Activated B cell treated with CpG ODN at 0.5 μM for 24 hours (primary cell): ENCODE results near the gene IL18BP. TPM values are rescaled to one million over a fixed set of nuclear protein-coding genes. Genes with fewer than 3 reads are reported as not detected.

Source experiments
- ATAC-seq: fragments of 200-7000 bp; cut with Tn5 transposase; one replicate; pipeline ENCODE4 v1.10.0; 2021; ENCODE audit warnings: low read depth, mild to moderate bottlenecking, moderate library complexity
- CTCF ChIA-PET: fragments of 350-600 bp; sonication (Branson Sonifier 250); formaldehyde crosslinking; loops from one replicate; lab custom pipeline; 2021; ENCODE audit warnings: antibody characterized with exemption; lab: Charles Lee
- POLR2A ChIA-PET: fragments of 350-600 bp; sonication (Branson Sonifier 250); formaldehyde crosslinking; loops from one replicate; lab custom pipeline; 2021; ENCODE audit warnings: antibody characterized with exemption; lab: Charles Lee
- DNase-seq: peaks from one replicate; pipeline ENCODE4 v3.0.0; 2022
- H3K27ac Mint-ChIP-seq: one replicate; pipeline ENCODE4 v1.8.0; 2020; ENCODE audit warnings: mixed read lengths
- H3K27me3 Mint-ChIP-seq: one replicate; pipeline ENCODE4 v1.8.0; 2021; ENCODE audit warnings: mixed read lengths
- H3K36me3 Mint-ChIP-seq: one replicate; pipeline ENCODE4 v1.8.0; 2021; ENCODE audit warnings: low read depth, mixed read lengths
- H3K4me1 Mint-ChIP-seq: one replicate; pipeline ENCODE4 v1.8.0; 2021; ENCODE audit warnings: mixed read lengths
- H3K4me3 Mint-ChIP-seq: one replicate; pipeline ENCODE4 v1.8.0; 2020; ENCODE audit warnings: mild to moderate bottlenecking, mixed read lengths
- H3K9me3 Mint-ChIP-seq: one replicate; pipeline ENCODE4 v1.8.0; 2020; ENCODE audit warnings: mixed read lengths
- intact Hi-C: fragments of 100-400 bp; cut with micrococcal nuclease; formaldehyde crosslinking; loops from one replicate; pipeline ENCODE4 v1.15.1; 2024
- total RNA-seq: library from RNA; stranded (reverse); gene quantifications from 2 replicates; pipeline ENCODE4 v1.2.3, GENCODE V29; 2022
- TF ChIP-seq, protein P1 (sequence below): fragments of 200-600 bp; IDR thresholded peaks from one replicate; pipeline ENCODE4 v1.8.0; 2022; ENCODE audit warnings: antibody characterized with exemption, mild to moderate bottlenecking

The IL18BP gene
- total RNA-seq, 1 donor from 2014 or later: 27.5 TPM

DNA sequence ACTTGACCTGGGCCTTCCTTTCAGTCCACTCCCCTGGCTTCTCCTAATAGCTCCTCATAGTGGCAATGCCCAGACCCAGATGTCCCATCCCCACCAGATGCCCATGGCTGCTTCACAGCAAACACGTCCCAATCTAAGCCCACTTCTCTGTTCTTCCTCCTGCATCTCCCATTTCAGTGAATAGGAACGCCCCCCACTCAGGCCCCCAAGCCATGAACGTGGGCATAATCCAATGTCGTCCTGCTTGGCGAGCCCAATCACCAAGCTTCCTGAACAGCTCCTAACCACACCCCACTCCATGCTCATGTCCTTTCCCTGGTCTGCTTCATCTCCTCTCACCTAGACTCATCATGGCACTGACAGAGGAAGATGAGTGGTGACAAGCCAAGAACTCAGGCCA lies 8.9 kb downstream of the IL18BP start:
- H3K27me3 Mint-ChIP-seq: no peaks in the 10 kb centered on the region
- peaks cover 93% of the 10 kb centered on the region for H3K36me3 Mint-ChIP-seq
- intact Hi-C loops: no loop called here
- no peaks in the 10 kb centered on the region for H3K9me3 Mint-ChIP-seq
- peaks cover 3% of the 10 kb centered on the region for H3K4me1 Mint-ChIP-seq
- POLR2A ChIA-PET: interaction anchor here (1.5 to 2.1 kb wide), 2 partner anchors 16 to 29 kb away, joined by 4 to 7 read pairs; no protein-coding TSS in a partner anchor
- TF ChIP-seq, protein P1, sequence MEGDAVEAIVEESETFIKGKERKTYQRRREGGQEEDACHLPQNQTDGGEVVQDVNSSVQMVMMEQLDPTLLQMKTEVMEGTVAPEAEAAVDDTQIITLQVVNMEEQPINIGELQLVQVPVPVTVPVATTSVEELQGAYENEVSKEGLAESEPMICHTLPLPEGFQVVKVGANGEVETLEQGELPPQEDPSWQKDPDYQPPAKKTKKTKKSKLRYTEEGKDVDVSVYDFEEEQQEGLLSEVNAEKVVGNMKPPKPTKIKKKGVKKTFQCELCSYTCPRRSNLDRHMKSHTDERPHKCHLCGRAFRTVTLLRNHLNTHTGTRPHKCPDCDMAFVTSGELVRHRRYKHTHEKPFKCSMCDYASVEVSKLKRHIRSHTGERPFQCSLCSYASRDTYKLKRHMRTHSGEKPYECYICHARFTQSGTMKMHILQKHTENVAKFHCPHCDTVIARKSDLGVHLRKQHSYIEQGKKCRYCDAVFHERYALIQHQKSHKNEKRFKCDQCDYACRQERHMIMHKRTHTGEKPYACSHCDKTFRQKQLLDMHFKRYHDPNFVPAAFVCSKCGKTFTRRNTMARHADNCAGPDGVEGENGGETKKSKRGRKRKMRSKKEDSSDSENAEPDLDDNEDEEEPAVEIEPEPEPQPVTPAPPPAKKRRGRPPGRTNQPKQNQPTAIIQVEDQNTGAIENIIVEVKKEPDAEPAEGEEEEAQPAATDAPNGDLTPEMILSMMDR: no peak
- H3K27ac Mint-ChIP-seq: no peak overlapping the region
- DNase-seq (no peak), ATAC-seq (no peak)
- CTCF ChIA-PET: interaction anchor here (1.1 to 1.5 kb wide), 2 partner anchors 18 to 136 kb away, joined by 3 read pairs; no protein-coding TSS in a partner anchor
- H3K4me3 Mint-ChIP-seq: no peak overlapping the region

DNA sequence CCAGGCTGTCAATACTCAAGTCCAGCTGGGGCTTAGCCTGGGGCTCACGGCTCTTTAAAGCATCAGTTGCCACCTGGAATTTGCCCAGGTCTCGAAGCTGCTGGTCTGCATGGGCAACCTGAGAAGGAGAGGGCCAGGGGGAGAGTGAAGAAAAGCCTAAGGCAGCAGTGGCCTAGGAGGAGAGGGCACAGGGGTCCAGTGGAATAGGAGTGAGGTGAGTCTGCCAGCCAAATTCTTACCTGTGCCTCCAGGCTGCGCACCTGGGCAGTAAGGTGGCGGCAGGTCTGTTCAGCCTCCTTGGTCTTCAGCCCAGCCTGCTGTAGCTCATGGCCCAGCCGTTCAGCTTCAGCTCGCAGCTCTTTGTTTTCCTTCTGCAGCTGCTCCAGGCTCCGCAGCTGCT lies 10.0 kb downstream of the IL18BP start:
- peaks cover 93% of the 10 kb centered on the region for H3K36me3 Mint-ChIP-seq
- H3K27ac Mint-ChIP-seq: peak overlapping the region; percentile 47
- ChIA-PET CTCF (no interaction called here), POLR2A (no interaction called here)
- no peaks in the 10 kb centered on the region for H3K9me3 Mint-ChIP-seq
- H3K27me3 Mint-ChIP-seq: no peaks in the 10 kb centered on the region
- H3K4me3 Mint-ChIP-seq: no peak overlapping the region
- H3K4me1 Mint-ChIP-seq: peaks cover 3% of the 10 kb centered on the region
- intact Hi-C loops: loop anchor here (2.0 kb wide), 1 partner anchor 14 kb away; no protein-coding TSS in a partner anchor
- TF ChIP-seq, protein P1: no peak
- ATAC-seq: no peak
- DNase-seq: no peak

DNA sequence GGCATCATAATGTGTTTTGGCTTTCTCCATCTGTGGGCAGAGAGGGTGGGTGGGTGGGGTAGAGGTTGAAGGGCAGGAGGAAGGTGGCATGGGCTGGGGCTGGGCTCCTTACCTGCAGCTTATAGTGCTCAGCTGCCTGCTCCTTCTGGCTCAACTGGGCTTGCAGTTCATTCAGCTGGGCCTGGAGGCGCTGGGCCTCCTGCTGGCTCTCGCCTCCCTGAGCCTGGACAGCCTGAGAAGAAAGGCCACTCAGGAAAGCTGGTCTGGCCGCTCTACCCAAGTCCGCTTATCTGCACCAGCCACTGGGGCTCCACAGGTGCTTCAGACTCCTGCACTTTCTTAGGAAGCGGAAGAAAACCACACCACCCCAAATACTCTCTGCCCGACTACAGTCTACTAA lies 10.4 kb downstream of the IL18BP start:
- DNase-seq (no peak), ATAC-seq (no peak)
- intact Hi-C loops: loop anchor here (2.0 kb wide), 1 partner anchor 14 kb away; no protein-coding TSS in a partner anchor
- Mint-ChIP-seq H3K9me3 (no peaks in the 10 kb centered on the region), H3K36me3 (peaks cover 93% of the 10 kb centered on the region), H3K4me3 (no peak overlapping the region), H3K27ac (no peak overlapping the region), H3K4me1 (peaks cover 3% of the 10 kb centered on the region), H3K27me3 (no peaks in the 10 kb centered on the region)
- TF ChIP-seq, protein P1: no peak
- POLR2A ChIA-PET: interaction anchor here (0.8 kb wide), 1 partner anchor 10 kb away, joined by 3 read pairs; the partner anchor contains the start of gene IL18BP
- CTCF ChIA-PET: no interaction called here

DNA sequence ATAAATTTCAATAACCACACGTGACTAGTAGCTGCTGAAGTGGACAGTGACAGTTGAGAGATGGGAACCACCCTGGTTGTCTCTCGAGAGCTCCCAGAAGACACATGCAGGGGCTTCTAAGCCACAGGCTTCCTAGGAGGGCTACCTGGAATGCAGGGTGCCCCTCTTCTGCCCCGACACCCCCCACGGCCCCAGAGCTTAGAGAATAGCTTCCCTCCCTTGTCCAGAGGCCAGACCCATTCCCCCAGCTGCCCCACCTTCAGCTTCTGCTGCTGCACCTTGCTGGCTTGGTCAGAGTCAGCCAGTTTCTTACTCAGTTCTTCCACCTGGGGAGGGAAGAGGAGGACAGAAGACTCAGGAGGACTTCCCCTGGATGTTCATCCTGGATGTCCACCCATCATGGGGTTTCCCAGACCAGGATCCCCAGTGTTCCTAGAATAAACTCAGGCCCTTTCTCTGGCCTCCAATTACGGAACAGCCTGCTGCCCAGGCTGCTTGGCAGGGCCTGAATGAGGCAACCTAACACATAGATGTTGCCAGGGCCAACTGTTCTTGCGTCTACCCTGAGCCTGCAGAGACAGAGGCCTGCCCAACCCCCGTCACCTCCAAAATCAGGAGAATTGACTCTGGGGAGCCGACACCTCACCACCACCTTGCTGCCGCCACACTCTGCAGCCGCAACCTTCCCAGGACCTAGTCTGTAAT lies 12.0 kb downstream of the IL18BP start:
- ChIA-PET POLR2A (no interaction called here), CTCF (no interaction called here)
- TF ChIP-seq, protein P1: no peak
- Mint-ChIP-seq H3K36me3 (peaks cover 93% of the 10 kb centered on the region), H3K27me3 (no peaks in the 10 kb centered on the region), H3K9me3 (no peaks in the 10 kb centered on the region), H3K4me1 (no peaks in the 10 kb centered on the region), H3K27ac (no peak overlapping the region), H3K4me3 (no peak overlapping the region)
- ATAC-seq (no peak), DNase-seq (no peak)
- intact Hi-C loops: no loop called here

DNA sequence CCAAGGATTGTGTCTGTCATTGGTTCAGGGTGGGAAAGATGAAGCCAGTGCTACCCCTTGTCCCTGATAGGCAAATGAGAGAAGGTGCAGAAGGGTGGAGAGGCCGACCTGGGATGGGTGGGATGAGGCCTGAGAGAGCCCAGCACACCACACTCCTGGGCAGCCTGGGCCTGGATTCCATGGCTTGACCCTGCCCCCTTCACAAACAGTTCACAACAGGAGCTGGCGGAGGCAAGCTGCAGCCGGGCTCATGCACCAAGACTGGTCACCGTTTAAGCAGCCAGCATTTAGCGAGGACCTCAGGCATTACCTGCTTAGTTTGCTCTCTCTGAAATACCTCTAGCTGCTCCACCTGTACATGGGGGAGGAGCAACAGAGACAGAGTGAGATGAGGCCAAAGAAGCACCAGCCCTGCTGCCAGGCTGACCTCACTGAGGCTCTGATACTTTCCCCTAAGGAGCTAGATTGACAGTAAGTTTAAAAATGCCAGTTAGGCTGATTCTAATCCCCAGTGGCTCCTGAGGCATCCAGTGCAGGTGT lies 13.5 kb downstream of the IL18BP start:
- Mint-ChIP-seq H3K27ac (no peak overlapping the region), H3K9me3 (no peaks in the 10 kb centered on the region), H3K4me3 (no peak overlapping the region), H3K36me3 (peaks cover 93% of the 10 kb centered on the region), H3K27me3 (no peaks in the 10 kb centered on the region), H3K4me1 (no peaks in the 10 kb centered on the region)
- intact Hi-C loops: no loop called here
- ChIA-PET CTCF (no interaction called here), POLR2A (no interaction called here)
- DNase-seq (no peak), ATAC-seq (no peak)
- TF ChIP-seq, protein P1: no peak
